Stimulated activated CD4-positive, alpha-beta T cell treated with anti-CD3 and anti-CD28 coated beads, Interleukin-12 subunit alpha, Interleukin-12 subunit beta, amount 100 ng/mL, for 24 hours (primary cell): ENCODE results near the gene MID2.
"Not testable (repeated sequence)": the region's sequence is repeated elsewhere in the genome, so short reads cannot be mapped to it uniquely, and the experiment has no call there.

ENCODE experiments used
- DNase-seq, 2 experiments: peaks; one replicate each; pipeline ENCODE4 v3.0.0-alpha.2; 2020; ENCODE audit warnings: low read depth in 2 of 2

The MID2 gene

GRCh38 chrX:107842715-107843400 is 17.2 kb downstream of the MID2 start:
- DNase-seq, result no peak

DNA sequence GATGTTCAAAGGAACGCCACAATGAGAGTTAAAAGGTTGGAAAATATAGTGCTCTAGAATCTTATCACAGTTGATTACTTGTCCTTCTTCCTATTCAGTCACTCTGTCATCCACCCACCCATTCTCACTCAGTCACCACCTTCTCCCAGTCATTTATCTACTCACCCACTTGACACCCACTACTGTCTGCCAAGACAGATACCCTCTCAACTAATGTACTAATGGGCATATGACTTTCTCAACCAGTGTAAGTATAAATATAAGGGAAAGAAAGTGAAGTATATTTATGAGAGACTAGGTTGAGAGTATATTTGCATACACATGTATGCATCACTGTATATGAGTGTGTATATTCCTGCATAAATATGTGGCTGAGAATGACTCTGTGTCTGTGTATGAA is 20.0 kb downstream of the MID2 start:
- no peak for DNase-seq

DNA sequence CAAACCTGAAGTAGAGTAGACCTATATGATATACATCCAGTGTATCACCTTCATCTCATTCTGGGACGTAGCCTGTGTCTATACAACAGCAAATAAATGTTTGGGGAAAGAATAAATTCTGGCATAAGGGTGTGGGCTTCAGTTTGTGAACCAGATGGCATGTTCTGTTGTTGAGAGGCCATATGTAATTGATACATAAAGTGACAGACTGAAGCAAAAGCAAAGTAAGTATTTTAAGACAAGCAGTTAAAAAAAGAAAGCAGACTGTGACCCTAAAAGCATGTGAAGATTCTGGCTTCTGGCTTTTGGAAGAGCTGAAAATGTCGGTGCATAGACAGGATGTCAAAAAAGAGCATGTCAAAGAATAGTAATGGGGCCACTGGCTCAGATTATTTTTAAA is 22.9 kb downstream of the MID2 start:
- no peak for DNase-seq

GRCh38 chrX:107849747-107850421 is 24.2 kb downstream of the MID2 start:
- no peak for DNase-seq

- no peak for DNase-seq
Measured at GRCh38 chrX:107850422-107850765, 24.7 kb downstream of the MID2 start.

- DNase-seq, result no peak
Measured at GRCh38 chrX:107851215-107851614, 25.5 kb downstream of the MID2 start.

GRCh38 chrX:107851665-107852064 is 26.0 kb downstream of the MID2 start:
- not testable (repeated sequence) for DNase-seq

DNA sequence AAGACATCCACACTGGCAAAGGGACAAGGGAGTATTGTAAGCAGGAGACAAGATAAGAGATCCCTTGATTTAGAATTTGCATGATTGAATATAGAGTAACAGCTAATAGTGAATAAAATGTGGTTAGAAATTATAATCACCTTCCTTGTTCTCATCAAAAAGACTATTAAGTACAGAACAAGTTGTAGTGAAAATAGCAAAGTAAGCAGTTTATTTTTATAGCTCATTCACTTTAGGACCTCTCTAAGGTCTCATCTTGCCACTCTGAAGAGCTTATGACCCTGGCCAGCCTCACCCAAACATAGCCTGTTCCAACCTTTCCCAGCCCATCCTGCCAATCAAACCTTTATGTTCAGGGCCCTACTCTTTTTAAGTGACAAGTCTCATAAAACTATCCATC is 30.6 kb downstream of the MID2 start:
- no peak for DNase-seq

- DNase-seq, result not testable (repeated sequence)
Measured at GRCh38 chrX:107857041-107857440, 31.4 kb downstream of the MID2 start.

DNA sequence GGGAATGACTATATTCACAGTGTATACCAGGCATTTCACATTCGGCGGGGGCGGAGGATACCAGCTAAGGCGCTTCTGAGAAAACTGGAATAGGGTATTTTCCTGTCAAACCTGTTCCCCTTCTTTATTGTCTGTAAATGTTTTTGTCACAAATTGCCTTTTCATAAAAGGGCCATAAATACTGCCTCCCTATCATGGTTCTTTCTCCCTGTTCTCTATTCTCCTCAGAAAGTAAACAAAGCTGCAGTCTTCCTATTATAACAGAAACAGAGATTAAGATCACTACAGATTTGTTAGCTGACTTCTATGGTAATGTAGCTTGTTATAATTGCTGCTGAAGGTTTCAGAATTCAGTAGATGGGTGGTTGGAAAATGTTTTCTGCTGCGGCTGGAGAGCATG is 32.2 kb downstream of the MID2 start:
- DNase-seq, result no peak

DNA sequence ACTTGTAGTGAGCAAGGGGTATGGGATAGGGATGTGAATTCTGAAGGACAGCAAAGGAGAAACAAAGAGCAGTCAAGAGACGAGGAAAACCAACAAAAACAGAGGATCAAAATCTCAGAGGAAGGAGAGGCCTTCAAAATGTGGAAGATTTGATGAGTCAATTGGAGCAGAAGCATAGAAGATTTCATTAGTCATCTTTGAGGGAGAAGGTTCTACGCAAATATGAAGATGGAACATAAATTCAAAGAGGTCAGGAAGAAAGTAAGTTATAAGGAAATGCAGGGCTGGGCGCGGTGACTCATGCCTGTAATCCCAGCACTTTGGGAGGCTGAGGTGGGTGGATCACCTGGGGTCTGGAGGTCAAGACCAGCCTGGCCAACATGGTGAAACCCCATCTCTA is 35.4 kb downstream of the MID2 start:
- DNase-seq, result no peak

DNA sequence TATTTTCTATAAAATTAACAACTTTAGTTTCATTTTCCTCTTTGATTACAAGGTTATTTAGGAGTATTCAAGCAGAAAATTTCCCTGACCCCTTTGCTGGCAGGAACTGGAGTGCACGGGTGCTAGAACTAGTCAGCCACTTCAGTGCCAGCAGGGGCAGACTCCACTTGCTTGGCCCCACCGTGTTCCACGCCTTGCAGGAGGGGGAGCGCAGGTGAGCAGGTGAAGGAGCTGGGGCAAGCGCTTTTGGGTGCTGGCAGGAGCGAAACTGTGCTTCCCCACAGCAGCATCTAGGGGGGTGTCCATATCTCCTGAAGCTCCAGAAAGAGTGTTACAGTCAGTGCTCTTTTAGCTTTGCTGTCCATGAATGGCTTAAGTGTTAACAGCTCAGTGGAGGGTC is 45.5 kb downstream of the MID2 start:
- DNase-seq, result no peak

- DNase-seq, result no peak
Measured at GRCh38 chrX:107878106-107878505, 52.4 kb downstream of the MID2 start.

- no peak for DNase-seq
Measured at GRCh38 chrX:107880054-107880610, 54.5 kb downstream of the MID2 start.

DNA sequence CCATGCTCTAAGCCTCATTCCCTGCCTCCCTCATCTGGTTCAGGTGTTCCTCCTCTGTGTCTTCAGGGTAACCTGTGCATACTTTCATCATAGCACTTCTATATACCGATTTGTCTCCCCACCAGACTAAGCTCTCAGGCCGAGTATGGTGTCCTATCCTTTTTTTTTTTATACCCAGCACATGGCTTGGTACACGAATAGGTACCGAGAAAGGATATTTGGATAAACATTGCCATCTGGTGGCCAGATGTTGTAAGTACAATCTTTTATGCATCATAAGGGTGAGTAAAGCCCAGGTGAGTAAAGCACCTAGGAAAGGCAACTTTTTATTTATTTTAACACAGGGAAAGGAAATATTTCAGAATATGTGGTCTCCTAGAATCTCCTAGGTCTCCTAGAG is 68.4 kb downstream of the MID2 start:
- DNase-seq, result peak in 1 of 2 experiments; percentile 0

DNA sequence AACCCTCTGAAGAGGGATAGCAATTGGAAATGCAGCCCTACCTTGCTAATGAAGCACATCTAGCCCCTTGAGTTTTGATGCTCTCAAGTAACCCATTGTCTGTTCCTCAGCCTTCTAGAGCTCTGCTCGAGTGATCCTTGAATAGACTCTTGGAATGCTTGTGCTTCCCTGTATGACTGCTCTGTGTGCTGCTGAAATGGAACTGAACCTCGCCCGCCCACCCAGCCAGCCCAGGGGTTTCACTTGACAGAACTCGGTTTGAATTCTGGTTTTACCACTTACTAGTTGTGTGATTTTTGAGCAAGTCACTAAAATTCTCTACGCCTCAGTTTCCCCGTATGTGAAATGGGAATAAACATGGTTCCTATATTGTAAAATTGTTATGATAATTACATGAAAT is 77.1 kb downstream of the MID2 start:
- no peak for DNase-seq

- no peak for DNase-seq
Measured at GRCh38 chrX:107905366-107905765, 79.7 kb downstream of the MID2 start.

- no peak for DNase-seq
Measured at GRCh38 chrX:107924136-107924746, 98.6 kb downstream of the MID2 start.

GRCh38 chrX:107934262-107934661 is 108.6 kb downstream of the MID2 start:
- no peak for DNase-seq

DNA sequence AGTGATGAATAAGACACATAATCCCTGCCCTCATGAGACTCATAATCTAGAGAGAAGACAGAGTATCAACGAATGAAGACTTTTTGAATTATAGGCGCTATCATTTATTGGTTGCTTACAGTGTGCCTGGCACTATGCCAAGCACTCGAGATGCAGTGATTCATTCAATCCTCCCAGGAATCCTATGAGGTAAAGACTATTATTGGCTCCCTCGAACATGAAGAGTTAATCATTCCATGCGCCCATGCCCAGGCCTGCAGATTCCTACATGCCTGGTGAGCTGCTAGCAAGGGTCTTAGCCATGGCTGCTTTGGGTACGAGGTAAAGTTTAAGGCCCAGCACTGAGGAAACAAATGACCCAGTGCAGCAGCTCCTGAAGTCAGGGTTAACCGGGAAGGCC is 109.5 kb downstream of the MID2 start:
- no peak for DNase-seq

DNA sequence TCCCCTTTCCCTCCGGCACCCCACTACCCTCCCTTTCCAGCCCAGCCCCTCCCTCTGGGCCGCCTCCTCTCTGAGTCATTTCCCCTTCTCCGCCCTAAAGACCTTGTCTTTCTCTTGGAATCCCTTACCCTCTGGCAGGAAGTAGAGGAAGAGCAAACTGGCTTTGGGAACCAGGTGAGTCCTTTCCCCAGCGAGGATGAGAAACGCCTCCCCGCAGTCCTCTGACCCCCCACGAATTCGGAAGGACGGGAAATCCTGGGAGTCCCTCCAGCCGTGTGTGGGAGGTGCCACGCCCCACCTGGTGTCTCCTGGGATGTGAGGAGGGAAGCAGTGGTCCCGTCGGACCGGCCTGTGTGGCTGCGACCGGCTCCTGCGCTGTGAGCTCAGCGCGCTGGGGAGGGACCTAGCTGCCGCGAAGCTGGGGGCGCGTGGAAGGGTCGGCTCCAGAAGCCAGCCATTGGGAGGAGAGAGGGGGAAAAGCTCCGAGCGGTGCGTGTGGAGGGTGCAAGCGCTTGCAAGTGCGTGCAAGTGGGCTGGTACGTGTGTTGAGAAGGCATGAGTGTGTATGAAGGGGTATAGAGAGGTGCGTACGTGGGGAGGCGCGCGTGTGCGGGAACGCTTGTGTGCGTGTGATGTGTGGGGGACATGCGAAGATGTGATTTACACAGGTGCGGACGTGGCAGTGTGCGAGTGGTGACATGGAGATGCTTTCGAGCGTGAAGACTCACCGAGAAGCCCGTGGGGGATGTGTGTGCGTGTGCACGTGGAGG is 110.2 kb downstream of the MID2 start:
- DNase-seq, result no peak

DNA sequence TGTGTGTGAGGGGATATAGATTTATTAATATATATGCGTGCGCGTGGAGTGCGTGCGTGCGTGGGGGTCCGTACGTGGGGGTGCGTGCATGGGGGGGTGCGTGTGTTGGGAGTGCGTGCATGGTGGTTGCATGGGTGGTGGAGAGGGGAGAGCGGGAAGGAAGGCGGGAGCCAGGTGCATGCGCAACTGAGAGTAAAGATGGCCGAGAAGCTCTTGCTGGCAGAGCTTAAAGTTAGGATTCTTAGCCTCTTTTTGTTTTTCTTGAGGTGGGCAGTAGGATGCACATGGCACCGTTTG is 110.7 kb downstream of the MID2 start:
- no peak for DNase-seq

GRCh38 chrX:107940095-107940494 is 114.4 kb downstream of the MID2 start:
- DNase-seq, result no peak
